HG02588 (cell line): ENCODE results near the gene MAB21L1.

Experiments
- ATAC-seq: cut with Tn5 transposase; IDR thresholded peaks from one replicate; pipeline ENCODE4 v1.9.1; 2021; ENCODE audit warnings: mild to moderate bottlenecking, moderate library complexity; ENCODE audit not compliant: unreplicated experiment

The MAB21L1 gene

DNA sequence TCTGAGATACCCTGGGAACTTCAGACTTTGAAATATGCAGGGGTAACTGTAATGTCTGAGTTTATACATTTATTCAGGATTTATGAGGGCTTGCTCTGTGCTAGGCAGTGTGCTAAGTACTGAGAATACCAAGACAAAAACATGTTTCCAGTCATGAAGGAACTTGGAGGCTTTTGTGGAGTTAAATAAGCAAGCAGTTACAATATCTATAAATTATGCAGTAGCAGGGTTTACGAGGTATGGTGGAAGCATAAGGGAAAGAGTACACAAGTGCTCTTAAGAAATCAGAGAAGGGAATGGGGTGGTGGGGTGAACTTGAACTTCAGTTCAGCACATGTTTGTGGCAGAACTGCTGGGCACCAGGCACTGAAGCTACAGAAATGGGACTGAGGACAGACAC, 28.0 kb downstream of the MAB21L1 start:
- ATAC-seq: no peak
